Measurements from ENCODE around the gene VPS4A.
"Not testable (repeated sequence)": the region's sequence is repeated elsewhere in the genome, so short reads cannot be mapped to it uniquely, and the experiment has no call there.

VPS4A gene

DNA sequence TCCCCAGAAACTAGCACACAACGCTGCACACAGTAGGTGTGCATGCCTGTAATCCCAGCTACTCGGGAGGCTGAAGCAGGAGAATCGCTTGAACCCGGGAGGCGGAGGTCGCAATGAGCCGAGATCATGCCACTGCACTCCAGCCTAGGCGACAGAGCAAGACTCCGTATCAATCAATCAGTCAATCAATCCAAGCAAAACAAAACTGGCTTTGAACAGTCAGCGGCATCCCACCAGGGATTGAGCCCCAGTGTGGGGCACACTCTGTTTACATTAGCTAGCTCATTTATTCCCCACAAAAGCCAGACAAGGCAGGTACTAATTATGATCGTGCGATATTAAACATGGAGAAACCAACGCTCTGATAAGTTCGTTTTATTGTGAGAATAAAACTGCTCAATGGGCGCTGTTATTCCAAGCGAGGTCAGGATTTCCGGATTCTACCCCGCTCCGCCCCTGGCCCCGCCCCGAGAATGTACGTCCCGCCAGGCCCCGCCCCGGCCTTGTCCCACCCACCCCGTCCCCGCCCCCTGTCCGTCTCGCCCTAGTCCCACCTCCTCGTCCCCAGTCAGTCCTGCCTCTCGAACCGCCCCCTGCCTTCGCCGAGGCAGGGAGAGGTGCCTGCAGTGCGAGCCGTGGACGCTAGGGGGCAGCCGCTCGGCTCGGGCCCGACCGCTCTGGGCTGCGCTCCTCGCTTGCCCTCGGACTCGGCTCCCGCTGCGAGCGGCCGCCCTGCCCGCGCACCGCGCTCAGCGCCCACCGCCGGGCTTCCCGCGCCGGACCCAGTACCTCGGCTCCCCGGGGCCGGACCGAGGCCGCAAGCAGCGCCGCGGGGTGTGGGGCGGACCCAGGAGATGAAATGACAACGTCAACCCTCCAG is at the start of gene VPS4A:
Gene VPS4A, plus strand, starts transcription at position 698 of the 880 bp plus-strand sequence. Its CDS starts 162 bp downstream, at position 860.
- peak; percentile 58 for DNase-seq

DNA sequence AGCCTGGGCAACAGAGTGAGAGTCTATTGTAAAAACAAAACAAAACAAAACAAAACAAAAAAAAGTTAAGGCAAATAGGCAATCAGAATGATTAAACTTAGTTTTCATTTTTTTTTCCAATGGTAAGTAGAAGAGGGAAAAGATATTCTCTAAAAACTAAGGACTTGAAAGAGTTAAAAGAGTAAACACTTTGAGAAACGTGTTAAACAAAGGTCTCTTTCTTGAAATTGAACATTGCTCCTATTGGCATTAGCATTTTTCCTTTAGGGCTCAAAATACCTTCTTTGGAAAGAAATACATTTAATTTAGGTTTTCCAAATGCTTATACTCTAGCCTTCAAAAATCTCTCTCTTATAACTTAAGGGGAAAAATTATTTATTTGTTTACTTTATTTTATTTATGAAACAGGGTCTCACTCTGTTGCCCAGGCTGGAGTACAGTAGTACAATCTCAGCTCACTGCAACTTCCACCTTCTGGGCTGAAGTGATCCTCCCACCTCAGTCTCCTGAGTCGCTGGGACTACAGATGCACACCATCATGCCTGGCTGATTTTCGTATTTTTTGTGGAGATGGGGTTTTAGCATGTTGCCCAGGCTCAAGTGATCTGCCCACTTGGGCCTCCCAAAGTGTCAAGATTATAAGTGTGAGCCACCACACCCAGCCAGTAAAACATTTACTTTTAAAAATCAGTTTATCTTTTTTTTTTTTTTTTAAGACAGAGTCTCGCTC is 44.7 kb upstream of the VPS4A start:
- DNase-seq, result no peak

DNA sequence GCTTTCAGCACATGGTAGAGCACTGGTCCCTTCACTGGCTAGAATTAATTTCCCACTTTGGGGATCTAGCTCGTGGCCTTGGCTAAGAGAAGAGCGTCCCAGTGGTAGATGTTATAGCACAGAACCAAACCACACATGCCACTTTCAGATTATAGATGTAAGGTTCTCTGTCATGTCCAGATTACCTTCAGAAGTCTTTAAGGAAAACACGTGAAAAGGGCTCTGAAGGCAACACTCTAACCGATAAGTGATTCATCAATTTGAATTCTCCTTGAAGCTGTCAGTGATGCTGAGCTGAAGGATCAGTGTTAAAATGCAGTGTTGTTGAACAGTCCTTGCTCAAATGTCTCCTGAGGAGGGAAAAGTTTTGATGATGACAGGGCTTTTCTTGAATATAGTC is 43.5 kb upstream of the VPS4A start:
- no peak for DNase-seq

DNA sequence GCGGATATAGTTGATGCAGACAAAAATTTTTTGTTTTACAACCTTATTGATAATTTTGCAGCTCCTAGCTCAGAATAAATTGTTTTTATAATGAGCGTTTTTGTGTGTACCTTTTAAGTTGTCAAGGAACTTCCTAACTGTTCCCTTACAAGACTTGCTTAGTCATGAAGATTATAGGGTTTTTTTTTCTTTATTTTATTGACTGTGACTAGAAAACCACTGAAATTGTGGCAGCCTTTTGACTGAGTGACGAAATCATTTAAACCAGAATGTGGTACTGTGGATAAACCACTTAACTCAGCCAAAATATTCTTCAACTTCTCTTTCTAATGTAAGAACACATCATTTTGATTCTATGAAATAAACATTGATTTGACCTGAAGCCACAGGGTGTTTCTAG is 40.8 kb upstream of the VPS4A start:
- no peak for DNase-seq

DNA sequence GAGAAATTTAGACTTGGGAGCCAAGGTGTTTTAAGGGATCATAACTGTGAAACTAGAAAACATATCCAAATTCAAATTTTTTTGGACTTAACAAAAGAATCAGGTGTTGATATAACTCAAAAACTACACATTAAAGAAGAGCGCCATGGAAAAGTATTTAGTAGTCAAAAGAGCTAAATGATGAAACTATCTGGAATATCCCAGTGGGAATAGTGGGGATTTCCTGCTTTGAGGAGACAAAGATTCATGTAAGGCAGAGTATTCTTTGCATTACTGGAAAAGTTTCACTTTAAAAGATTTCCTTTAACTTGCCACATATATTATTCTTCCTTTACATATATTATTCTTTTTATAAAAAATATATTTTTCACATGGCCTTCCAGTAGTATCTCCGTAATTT is 40.3 kb upstream of the VPS4A start:
- no peak for DNase-seq

DNA sequence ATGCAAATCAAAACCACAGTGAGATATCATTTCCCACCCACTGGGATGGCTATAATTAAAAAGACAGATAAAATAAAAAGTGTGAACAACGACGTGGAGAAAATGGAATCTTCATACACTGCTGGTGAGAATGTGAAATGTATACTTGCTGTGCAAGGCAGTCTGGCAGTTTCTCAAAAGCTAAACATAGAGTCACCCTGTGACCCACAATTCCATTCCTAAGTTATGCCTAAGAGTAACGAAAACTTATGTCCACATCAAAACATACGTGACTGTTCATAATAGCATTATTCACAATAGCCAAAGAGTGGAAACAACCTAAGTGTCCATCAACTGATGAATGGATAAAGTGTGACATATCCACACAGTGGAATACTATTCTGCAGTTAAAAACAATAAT is 38.1 kb upstream of the VPS4A start:
- DNase-seq, result no peak

DNA sequence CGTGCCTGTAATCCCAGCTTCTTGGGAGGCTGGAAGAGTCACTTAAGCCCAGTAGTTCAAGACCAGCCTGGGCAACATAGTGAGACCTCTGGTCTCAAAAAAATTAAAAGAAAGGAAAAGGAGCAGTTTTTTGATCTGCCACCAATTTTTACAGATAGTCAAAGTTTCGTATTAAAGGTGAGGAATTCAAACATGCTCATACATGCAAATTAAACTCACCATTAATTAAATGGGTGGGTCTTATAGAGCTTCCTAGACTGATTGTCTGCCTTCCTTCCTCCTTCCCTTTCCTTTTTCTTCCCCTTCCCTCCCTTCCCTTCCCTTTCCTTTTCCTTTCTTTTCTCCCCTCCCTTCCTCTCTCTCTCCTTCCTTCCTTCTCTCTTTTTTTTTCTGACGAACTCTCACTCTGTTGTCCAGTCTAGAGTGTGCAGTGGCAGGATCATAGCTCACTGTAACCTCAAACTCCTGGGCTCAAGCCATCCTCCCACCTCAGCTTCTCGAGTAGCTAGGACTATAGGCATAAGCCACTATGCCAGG is 36.4 kb upstream of the VPS4A start:
- no peak for DNase-seq

DNA sequence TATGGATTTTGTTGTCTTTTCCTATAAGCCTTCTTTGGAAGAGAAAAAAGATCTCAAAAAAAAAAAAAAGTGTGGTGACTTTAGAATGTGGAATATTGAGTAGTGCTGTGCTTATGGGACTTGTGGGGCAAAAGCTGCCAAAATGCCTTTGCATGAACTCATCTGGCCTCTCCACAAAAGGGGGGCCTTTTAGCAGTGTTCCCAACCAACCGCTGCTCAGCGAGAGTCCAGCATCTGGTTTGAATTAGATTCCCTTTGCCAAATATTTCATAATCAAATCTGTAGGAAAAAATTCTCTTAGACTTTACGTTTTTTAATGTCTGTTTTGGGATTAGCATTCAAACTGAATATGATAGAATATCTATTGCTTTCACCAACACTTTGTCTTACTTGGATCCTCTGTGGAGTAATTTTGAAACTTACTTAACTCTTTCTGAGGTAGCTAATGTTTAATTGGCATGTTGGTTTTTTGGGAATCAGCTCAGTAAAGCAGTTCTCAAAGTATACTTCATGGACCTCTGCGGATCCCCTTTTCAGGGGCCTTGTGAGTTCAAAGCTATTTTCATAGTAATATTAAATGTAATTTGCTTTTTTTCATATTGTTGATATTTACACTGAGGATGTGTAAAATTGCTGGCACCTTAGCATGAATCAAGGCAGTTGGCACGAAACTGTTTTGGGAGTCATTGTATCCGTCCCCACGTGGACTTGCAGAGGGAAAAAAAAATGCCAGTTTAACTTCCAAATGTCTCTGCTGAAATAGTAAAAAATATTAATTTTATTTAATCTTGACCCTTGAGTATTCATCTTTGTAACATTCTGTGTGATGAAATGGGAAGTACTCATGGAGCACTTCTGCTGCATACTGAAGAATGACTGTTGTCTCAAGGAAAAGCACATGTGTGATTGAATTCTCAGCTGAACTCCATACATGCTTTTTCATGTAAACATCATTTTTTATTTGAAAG is 34.7 kb upstream of the VPS4A start:
- DNase-seq, result no peak

DNA sequence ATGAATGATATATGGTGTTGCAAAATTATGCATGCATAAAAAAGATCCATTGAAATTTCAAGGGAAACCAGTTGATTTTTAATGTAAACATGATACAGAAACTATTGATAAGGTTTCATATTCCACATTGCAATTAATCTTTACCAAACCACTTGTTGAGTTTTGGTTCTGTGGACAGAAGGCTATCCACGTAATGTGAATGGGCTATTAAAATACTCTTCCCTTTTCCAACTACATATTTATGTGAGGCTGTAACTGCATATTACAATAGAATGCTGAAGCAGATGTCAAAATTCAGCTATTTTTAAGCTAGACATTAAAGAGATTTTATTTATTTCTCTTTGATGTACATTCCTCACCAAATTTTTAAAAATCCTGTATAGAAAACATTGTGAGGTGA is 33.7 kb upstream of the VPS4A start:
- no peak for DNase-seq

DNA sequence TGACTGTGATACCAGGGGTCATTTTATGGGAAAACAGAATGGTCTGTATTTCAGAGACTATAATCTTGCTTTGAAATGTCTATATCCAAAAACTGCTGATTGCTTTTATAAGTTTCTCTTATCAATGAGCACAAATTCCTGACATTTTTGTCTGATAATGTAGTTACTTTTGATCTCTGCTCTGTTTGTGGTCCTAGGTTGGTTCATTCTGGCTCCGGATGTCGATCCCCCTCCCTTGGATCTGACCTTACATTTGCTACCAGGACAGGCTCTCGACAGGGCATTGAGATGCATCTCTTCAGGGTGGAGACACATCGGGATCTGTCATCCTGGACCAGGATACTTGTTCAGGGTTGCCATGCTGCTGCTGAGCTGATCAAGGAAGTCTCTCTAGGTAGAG is 27.3 kb upstream of the VPS4A start:
- no peak for DNase-seq

DNA sequence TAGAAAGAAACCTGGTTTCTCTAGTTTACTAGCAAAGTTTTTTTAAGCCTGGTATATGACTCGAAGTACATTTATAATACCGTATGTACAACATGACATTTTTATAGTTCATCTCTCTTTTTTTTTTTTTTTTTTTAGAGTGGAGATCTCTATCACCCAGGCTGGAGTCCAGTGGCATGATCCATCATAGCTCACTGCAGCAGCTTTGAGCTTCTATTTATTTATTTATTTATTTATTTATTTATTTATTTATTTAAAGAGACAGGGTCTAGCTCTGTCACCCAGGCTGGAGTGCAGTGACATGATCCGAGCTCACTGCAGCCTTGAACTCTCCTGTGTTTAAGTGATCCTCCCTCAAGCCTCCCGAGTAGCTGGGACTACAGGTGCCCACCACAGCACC is 25.9 kb upstream of the VPS4A start:
- DNase-seq, result no peak

DNA sequence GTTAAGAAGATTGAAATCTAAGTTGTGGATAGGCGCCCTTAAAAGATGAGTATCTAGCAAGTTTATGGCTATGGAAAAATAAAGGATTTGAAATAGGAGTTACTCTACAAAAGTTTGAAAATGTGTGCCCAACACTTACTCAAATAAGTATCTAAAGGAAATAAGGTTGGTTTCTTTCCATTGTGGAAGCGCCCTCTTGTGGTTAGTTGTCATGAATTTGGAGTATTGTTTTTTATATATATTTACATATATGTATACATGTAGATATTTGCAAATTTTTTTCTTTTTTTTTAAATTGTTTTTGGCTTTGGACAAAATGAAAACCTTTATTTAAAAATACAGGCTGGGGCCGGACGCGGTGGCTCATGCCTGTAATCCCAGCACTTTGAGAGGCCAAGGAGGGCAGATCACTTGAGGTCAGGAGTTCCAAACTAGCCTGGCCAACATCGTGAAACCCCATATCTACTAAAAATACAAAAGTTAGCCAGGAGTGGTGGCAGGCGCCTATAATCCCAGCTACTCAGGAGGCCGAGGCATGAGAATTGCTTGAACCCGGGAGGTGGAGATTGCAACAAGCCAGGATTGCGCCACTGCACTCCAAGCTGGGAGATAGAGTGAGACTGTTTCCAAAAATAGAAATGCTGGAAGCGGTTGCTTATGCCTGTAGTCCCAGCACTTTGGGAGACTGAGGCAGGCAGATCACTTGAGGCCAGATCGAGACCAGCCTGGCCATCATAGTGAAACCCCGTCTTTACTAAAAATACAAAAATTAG is 24.0 kb upstream of the VPS4A start:
- no peak for DNase-seq

DNA sequence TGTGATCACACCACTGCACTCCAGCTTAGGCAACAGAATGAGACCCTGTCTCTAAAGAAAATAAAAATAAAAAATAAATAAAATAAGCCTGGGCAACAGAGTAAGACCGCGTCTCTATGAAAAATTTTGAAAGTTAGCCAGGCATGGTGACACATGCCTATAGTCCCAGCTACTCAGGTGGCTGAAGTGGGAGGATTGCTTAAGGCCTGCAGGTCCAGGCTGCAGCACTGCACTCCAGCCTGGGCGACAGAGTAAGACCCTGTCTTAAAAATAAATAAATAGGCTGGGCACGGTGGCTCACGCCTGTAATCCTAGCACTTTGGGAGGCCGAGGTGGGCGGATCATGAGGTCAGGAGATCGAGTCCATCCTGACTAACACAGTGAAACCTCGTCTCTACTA is 19.5 kb upstream of the VPS4A start:
- not testable (repeated sequence) for DNase-seq

DNA sequence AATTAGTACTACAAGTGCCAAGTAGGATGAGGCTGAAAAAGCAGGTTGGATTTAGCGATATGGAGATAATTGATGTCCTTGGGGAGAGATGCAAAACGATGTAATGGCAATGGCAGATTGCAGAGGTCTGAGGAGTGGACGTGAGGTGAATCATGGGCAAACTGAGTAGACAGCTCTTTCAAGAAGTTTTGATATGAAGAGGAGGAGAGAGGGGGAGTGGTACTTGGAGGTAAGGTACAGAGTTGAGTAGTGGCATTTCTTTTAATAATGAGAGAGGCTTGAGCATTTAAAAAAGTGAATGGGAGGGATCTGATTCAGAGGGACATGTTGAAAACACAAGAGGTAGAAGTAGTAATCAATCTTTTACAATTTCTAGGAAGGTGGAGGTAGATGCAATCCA is 17.7 kb upstream of the VPS4A start:
- DNase-seq, result no peak

DNA sequence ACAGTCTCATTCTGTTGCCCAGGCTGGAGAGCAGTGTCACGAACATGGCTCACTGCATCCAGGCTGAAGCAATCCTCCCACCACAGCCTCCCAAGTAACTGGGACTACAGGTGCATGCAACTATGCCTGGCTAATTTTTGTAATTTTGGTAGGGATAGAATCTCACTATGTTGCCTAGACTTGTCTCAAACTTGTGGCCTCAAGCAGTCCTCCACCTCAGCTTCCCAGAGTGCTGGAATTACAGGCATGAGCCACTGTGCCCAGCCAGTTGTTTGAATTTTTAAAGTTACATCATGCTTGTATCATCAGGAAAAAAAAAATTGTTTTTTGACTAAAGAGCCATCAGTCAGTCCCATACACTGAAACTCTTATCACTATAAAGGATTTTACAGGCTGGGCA is 17.1 kb upstream of the VPS4A start:
- no peak for DNase-seq

DNA sequence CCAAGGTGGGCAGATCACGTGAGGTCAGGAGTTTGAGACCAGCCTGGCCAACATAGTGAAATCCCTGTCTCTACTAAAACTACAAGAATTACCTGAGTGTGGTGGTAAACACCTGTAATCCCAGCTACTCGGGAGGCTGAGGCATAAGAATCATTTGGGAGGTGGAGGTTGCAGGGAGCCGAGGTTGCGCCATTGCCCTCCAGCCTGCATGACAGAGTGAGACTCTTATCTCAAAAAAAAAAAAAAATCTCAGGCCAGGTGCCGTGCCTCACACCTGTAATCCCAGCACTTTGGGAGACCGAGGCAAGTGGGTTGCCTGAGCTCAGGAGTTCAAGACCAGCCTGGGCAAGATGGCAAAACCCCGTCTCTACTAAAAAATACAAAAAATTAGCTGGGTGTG is 14.4 kb upstream of the VPS4A start:
- DNase-seq, result not testable (repeated sequence)

DNA sequence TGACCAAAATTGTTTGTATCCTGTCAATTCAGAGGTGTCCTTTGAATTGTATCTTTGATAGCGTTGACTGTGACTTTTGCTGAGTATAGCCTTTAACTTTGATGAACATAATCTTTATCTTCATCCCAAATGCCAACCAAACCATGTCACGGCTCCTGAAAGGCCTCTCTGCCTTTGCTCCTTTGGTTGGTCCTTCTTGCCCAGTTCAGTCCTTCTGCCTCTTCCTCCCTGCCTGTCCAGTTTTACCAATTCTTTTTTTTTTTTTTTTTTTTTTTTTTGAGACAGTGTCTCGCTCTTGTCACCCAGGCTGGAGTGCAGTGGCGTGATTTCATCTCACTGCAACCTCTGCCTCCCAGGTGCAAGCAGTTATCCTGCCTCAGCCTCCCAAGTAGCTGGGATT is 12.9 kb upstream of the VPS4A start:
- DNase-seq, result no peak

DNA sequence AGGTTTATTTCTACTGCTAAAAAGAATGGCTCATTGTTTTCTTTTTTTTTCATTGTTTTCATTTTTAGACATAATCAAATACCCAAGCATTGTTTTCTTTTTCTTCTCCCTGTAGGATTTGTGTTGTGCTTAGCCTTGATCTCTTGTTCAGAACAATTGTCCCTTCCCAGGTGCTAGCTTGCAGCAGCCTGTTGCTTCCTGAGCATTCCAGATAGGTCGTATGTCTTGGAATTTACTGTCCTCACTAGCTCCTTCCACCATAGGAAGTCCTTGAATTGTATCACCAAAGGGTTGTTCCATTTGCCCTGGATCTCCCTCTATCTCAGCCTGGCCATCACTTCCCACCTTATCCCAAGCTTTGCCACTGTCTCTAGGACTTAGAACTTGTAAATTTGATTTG is 10.0 kb upstream of the VPS4A start:
- no peak for DNase-seq

DNA sequence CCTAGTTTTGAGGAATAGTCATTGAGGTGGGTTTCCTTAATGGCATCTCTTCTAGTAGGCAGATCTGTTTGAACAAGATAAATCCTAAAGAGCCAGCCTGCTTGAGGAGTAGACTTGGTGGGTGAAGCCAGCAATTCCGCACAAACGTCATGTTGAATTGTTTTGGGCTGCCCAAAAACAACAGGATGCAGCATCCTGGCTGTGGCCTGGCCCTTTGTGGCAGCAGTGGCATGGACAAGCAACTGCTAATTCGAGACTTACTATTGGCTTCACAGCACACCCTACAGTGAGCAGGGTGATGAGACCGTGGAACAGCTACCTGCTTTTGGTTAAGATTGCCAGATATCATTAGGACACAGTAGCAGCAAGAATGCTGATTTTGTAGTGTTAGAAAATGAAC is 9.3 kb upstream of the VPS4A start:
- DNase-seq, result no peak

DNA sequence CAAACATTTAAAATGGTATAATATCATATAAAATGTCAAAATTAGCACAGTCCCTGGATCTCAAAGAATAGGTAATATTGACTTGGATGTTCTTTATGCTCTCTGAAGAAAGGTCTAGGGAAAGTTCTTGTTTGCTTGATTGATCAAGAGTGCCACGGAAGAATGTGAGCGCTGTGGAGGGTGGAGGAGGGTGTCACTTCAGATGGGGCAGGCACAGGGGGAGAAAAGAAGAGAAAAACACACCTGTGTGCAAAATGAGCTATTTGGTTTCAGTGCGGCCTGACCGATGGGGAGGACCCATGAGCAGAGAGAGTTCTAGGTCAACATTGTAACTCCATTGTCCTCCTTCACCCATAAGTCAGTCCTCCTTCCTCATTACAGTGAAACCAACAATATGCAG is 8.8 kb upstream of the VPS4A start:
- no peak for DNase-seq

DNA sequence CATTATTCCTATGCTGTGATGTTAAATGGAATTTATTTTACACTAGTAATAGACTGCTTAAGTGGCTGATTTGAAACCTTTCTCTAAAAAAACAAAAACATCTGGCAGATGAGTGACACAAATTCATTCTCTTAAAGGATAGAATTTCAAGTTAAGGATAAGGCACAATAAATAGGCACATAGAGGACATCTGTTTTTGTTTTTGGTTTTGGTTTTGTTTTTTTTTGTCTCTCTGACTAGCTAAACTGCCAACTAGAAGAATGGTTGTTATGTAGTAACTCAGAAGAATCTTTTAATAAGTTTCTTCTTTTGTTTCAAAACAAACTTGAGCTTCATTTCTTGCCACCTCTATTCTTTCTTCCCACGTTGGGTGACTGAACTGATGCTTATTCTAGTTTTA is 5.1 kb upstream of the VPS4A start:
- no peak for DNase-seq

DNA sequence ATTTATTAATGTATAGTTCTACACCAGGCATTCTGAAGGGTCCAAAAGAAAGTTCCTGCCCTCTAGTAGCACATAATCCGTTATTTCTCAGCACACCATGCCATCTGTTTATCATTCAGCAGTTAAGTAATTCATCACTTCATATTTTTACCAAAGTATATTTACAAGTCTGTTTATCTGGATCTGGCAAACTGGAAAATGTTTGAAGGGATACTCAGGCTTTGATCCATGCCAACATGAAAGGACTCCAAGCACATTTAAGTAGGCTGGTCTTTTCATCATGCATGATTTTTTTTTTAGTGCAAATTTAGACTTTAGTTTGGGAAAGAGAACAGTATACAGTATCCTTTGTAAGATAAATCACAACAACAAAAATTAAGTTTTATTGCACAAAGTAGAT is 4.1 kb upstream of the VPS4A start:
- DNase-seq, result no peak
